ENCODE data around the gene NMNAT2. TPM values are rescaled to one million over a fixed set of nuclear protein-coding genes. Genes with fewer than 3 reads are reported as not detected.

NMNAT2 gene
- total and polyA plus RNA-seq, 2 of the 4 experiments (the other 2 are of a cell fraction), result 0.36 to 2.4 TPM

GRCh38 chr1:183267646-183268431 lies 150.3 kb downstream of the NMNAT2 start (continued):
- TF ChIP-seq RFX5 (IDR thresholded peaks at IDR 0.05; ENCODE audit: low read depth, low read length) (no peak), CHD1 (IDR thresholded peaks at IDR 0.05; ENCODE audit: low read depth, low read length) (no peak)

DNA sequence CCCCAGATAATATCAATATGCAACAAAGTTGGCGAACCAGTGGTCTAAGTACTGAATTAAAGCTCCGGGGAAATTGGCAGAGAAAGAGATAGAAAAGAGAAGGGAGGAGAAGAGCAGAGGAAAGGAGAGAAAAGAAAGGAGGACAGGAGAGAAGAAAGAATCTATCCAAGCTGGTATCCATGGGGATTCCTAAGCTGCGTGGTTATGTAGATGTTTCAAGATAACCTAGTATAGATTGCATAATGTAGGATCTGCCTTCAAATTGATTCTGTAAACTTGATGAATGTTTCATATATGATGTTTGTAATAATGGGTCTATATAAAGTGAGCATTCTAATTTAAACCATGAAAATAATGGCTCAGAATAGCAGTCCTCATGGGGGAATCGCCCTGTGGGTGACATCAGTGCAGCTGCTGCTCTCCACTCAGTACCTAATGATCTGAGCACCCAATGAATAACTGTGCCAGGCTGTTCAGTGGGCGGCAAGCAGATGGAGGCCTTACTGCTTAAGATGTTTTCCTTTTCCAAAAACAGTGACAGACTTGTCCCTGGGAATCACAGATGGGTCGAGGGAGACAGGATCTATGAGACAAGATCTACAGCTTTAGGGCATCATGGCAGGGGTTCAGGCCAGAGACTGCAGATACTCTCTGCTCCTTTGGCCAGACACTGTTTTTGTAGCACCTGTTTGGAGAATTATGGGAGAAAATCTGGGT lies 154.1 kb downstream of the NMNAT2 start:
- no TSS peak for BruUV-seq (replicated peaks)
- no peak overlapping the region for H4K5ac ChIP-seq (ENCODE audit: low read depth, low read length)
- no peak overlapping the region; the same call in 1 of the 2 replicates for H2AK5ac ChIP-seq (ENCODE audit: low read depth, low read length)
- DNase-seq, result no peak
- H3K36me3 ChIP-seq (ENCODE audit: control insufficient read depth, insufficient read depth, low read length), result no peaks in the 10 kb centered on the region
- H4K8ac ChIP-seq (ENCODE audit: low read depth in 2 of 2, low read length in 2 of 2), result no peak overlapping the region
- peaks cover 10% of the 10 kb centered on the region for H3K9me1 ChIP-seq (ENCODE audit: insufficient read depth, low read length)
- no peaks in the 10 kb centered on the region for H3K9me3 ChIP-seq (ENCODE audit: control insufficient read depth, insufficient read depth, low read length)
- no peak overlapping the region for H3K4me3 ChIP-seq (ENCODE audit: insufficient read depth, low read depth, low read length)
- H2BK120ac ChIP-seq (ENCODE audit: low read depth, low read length), result no peak overlapping the region
- in situ Hi-C loops (cut with MboI; ENCODE audit: low sequenced_read_pairs), result no loop called here
- H3K14ac ChIP-seq (replicated peaks; ENCODE audit: low read depth, low read length), result no peak overlapping the region
- H3K4ac ChIP-seq (ENCODE audit: low read depth, low read length), result no peak overlapping the region
- TF ChIP-seq, protein P1, sequence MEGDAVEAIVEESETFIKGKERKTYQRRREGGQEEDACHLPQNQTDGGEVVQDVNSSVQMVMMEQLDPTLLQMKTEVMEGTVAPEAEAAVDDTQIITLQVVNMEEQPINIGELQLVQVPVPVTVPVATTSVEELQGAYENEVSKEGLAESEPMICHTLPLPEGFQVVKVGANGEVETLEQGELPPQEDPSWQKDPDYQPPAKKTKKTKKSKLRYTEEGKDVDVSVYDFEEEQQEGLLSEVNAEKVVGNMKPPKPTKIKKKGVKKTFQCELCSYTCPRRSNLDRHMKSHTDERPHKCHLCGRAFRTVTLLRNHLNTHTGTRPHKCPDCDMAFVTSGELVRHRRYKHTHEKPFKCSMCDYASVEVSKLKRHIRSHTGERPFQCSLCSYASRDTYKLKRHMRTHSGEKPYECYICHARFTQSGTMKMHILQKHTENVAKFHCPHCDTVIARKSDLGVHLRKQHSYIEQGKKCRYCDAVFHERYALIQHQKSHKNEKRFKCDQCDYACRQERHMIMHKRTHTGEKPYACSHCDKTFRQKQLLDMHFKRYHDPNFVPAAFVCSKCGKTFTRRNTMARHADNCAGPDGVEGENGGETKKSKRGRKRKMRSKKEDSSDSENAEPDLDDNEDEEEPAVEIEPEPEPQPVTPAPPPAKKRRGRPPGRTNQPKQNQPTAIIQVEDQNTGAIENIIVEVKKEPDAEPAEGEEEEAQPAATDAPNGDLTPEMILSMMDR (conservative IDR thresholded peaks at IDR 0.05; ENCODE audit: low read depth, low read length), result no peak
- TF ChIP-seq CHD1 (IDR thresholded peaks at IDR 0.05; ENCODE audit: low read depth, low read length) (no peak), MAFK (IDR thresholded peaks at IDR 0.05; ENCODE audit: low read depth, low read length) (no peak), MXI1 (IDR thresholded peaks at IDR 0.05; ENCODE audit: borderline replicate concordance, low read depth, low read length) (no peak), CEBPB (IDR thresholded peaks at IDR 0.05; ENCODE audit: low read depth, low read length) (no peak), RFX5 (IDR thresholded peaks at IDR 0.05; ENCODE audit: low read depth, low read length) (no peak), BHLHE40 (IDR thresholded peaks at IDR 0.05; ENCODE audit: low read depth, low read length) (no peak)
- H3K56ac ChIP-seq (ENCODE audit: extremely low read depth, insufficient read depth, low read length), result no peak overlapping the region
- no peak overlapping the region for H3K18ac ChIP-seq (ENCODE audit: low read depth, low read length)
- H2BK15ac ChIP-seq (ENCODE audit: low read depth, low read length), result no peak overlapping the region
- H2BK20ac ChIP-seq (ENCODE audit: low read depth, low read length), result no peak overlapping the region
- H3K4me2 ChIP-seq (ENCODE audit: low read depth, low read length), result no peak overlapping the region
- H3K27ac ChIP-seq (ENCODE audit: insufficient read depth, low read length), result no peak overlapping the region
- no peaks in the 10 kb centered on the region for H3K27me3 ChIP-seq (ENCODE audit: control insufficient read depth, insufficient read depth, low read length)
- H2BK5ac ChIP-seq (ENCODE audit: low read depth, low read length, poor library complexity, severe bottlenecking), result no peak overlapping the region
- H4K91ac ChIP-seq (ENCODE audit: insufficient read depth, low read depth, low read length), result peak overlapping the region; percentile 40; the same call in 1 of the 2 replicates
- no peak overlapping the region for H2AK9ac ChIP-seq (replicated peaks; ENCODE audit: low read depth, low read length, poor library complexity)
- H2AFZ ChIP-seq (replicated peaks; ENCODE audit: low read length, poor library complexity), result no peak overlapping the region
- POLR2A ChIA-PET (ENCODE audit: unreplicated experiment), result no interaction called here
- H3K23ac ChIP-seq (ENCODE audit: low read depth, low read length), result no peak overlapping the region
- WGBS, 2 experiments (ENCODE audit: extremely low coverage in 2 of 2, insufficient read length in 1 of 2), result 50% methylated on average over 2 of the region's 6 CpGs; no CpG with 5 or more reads in 1 of the 2 experiments
- intact Hi-C loops (cut with micrococcal nuclease), result no loop called here
- H3K9ac ChIP-seq (ENCODE audit: low read depth, low read length), result no peak overlapping the region
- CTCF ChIA-PET, result no interaction called here
- dilution Hi-C loops (cut with HindIII; ENCODE audit: low sequenced_read_pairs, unreplicated experiment), result no loop called here
- no peak for ATAC-seq (ENCODE audit: low read depth)
- H3K79me1 ChIP-seq (ENCODE audit: low read depth in 1 of 2, low read length in 2 of 2), result peaks cover 0 to 8% of the 10 kb centered on the region in 2 experiments; a peak in 1 of 4 replicates
- no peaks in the 10 kb centered on the region for H4K20me1 ChIP-seq (ENCODE audit: insufficient read depth, low read length)
- H3K4me1 ChIP-seq (ENCODE audit: control insufficient read depth, insufficient read depth, low read length), result peaks cover 6% of the 10 kb centered on the region

Measured in IMR-90 (cell line).